H1 (cell line): Measurements from ENCODE around the gene STEAP1B.

Experiments
- CBX5 ChIP-seq: fragments of 300-800, 300-1000 bp; sonication (generic); IDR thresholded peaks from 2 replicates; pipeline ENCODE4 v1.7.1; 2016; ENCODE audit warnings: antibody characterized with exemption, low read length, low read depth
- CEBPB ChIP-seq: IDR thresholded peaks from 2 replicates; pipeline ENCODE4 v1.6.1; 2012; ENCODE audit warnings: low read depth, low read length
- CTCF ChIP-seq, 3 experiments: IDR thresholded peaks; 1 replicate in 2 of 3; 2 replicates in 1 of 3; pipeline versions ENCODE4 v1.5.1 to v1.6.1; 2011; ENCODE audit warnings: low read length in 3 of 3, mild to moderate bottlenecking in 3 of 3, inconsistent platforms in 2 of 3, low read depth in 1 of 3, moderate library complexity in 1 of 3; ENCODE audit not compliant: insufficient read depth in 1 of 3; ENCODE audit errors: control extremely low read depth in 1 of 3
- EZH2 ChIP-seq: fragments of 200-600 bp; sonication (generic); IDR thresholded peaks from 2 replicates; pipeline ENCODE4 v1.7.1; 2012; ENCODE audit warnings: low read depth, mild to moderate bottlenecking, moderate library complexity, low read length, inconsistent platforms; ENCODE audit not compliant: severe bottlenecking
- GTF2F1 ChIP-seq: IDR thresholded peaks from 2 replicates; pipeline ENCODE4 v1.6.1; 2012; ENCODE audit warnings: low read depth, low read length, improper control_type of control experiment, borderline replicate concordance
- PHF8 ChIP-seq: fragments of 200-600 bp; sonication (generic); conservative IDR thresholded peaks from 2 replicates; pipeline ENCODE4 v1.7.1; 2012; ENCODE audit warnings: low read depth, mild to moderate bottlenecking, inconsistent platforms, low read length, moderate library complexity
- POLR2A ChIP-seq, 2 experiments: IDR thresholded peaks; 1 replicate in 1 of 2; 2 replicates in 1 of 2; pipeline ENCODE4 v1.6.1; 2011; ENCODE audit warnings: low read depth in 2 of 2, low read length in 2 of 2, mild to moderate bottlenecking in 2 of 2; ENCODE audit errors: control extremely low read depth in 1 of 2
- RBBP5 ChIP-seq: IDR thresholded peaks from 2 replicates; pipeline ENCODE4 v1.7.1; 2012; ENCODE audit warnings: low read depth, mild to moderate bottlenecking, inconsistent platforms, low read length, moderate library complexity, borderline replicate concordance
- SAP30 ChIP-seq: fragments of 300-600 bp; sonication (generic); IDR thresholded peaks from 2 replicates; pipeline ENCODE4 v1.7.1; 2012; ENCODE audit warnings: low read length, moderate library complexity, mild to moderate bottlenecking, inconsistent platforms; ENCODE audit not compliant: insufficient read depth, insufficient replicate concordance
- SRF ChIP-seq: IDR thresholded peaks from 2 replicates; pipeline ENCODE4 v1.6.1; 2011; ENCODE audit warnings: mild to moderate bottlenecking, low read depth, low read length, moderate library complexity
- TAF1 ChIP-seq: IDR thresholded peaks from 2 replicates; pipeline ENCODE4 v1.6.1; 2011; ENCODE audit warnings: mild to moderate bottlenecking, low read depth, low read length
- TCF12 ChIP-seq: IDR thresholded peaks from 2 replicates; pipeline ENCODE4 v1.6.1; 2011; ENCODE audit warnings: low read depth, mild to moderate bottlenecking, low read length

- TF ChIP-seq CTCF (IDR thresholded peaks at IDR 0.05; ENCODE audit: control extremely low read depth in 1 of 3, insufficient read depth in 1 of 3, low read depth in 1 of 3, low read length in 3 of 3) = no peak
- no peak for TF ChIP-seq TAF1
- no peak for TF ChIP-seq SAP30
- no peak for TF ChIP-seq CEBPB
- no peak for TF ChIP-seq POLR2A (IDR thresholded peaks at IDR 0.05; ENCODE audit: control extremely low read depth in 1 of 2, low read depth in 2 of 2, low read length in 2 of 2)
- TF ChIP-seq EZH2 = no peak
- no peak for TF ChIP-seq GTF2F1
- no peak for TF ChIP-seq TCF12
- TF ChIP-seq PHF8 = no peak
- TF ChIP-seq RBBP5 = no peak
- no peak for TF ChIP-seq CBX5
- TF ChIP-seq SRF = no peak
Observed at GRCh38 chr7:22435105-22435504, 64.9 kb downstream of the STEAP1B start.
